Right forelimb (tissue), 1 donor: ENCODE measurements around the gene KMT2C.
"Not testable (repeated sequence)": the region's sequence is repeated elsewhere in the genome, so short reads cannot be mapped to it uniquely, and the experiment has no call there.

Source experiments
- DNase-seq: peaks from one replicate; pipeline ENCODE4 v3.0.0-alpha.2; 2018

Gene KMT2C

GRCh38 chr7:152441168-152441567 lies 5.4 kb upstream of the KMT2C start:
- DNase-seq, result not testable (repeated sequence)

- DNase-seq, result not testable (repeated sequence)
These were observed 2.2 kb upstream of the KMT2C start for GRCh38 chr7:152438017-152438416.

- DNase-seq, result not testable (repeated sequence)
These were observed 1.2 kb upstream of the KMT2C start for GRCh38 chr7:152436931-152437575.

GRCh38 chr7:152436111-152436930 lies 518 bp upstream of the KMT2C start:
- DNase-seq, result peak; percentile 98

- peak; percentile 65 for DNase-seq
These were observed 1.1 kb downstream of the KMT2C start for GRCh38 chr7:152434511-152435383.

- DNase-seq, result peak; percentile 57
These were observed 1.9 kb downstream of the KMT2C start for GRCh38 chr7:152433721-152434490.

- DNase-seq, result not testable (repeated sequence)
These were observed 3.1 kb downstream of the KMT2C start for GRCh38 chr7:152432735-152433134.

- DNase-seq, result no peak
These were observed 4.9 kb downstream of the KMT2C start for GRCh38 chr7:152430854-152431253.

GRCh38 chr7:152430118-152430517 lies 5.7 kb downstream of the KMT2C start:
- DNase-seq, result not testable (repeated sequence)

GRCh38 chr7:152424348-152425108 lies 11.3 kb downstream of the KMT2C start:
- DNase-seq, result no peak

GRCh38 chr7:152423991-152424347 lies 11.8 kb downstream of the KMT2C start:
- DNase-seq, result no peak

- not testable (repeated sequence) for DNase-seq
These were observed 12.6 kb downstream of the KMT2C start for GRCh38 chr7:152423171-152423570.

GRCh38 chr7:152420950-152421349 lies 14.9 kb downstream of the KMT2C start:
- not testable (repeated sequence) for DNase-seq

GRCh38 chr7:152419473-152420429 lies 16.1 kb downstream of the KMT2C start:
- no peak for DNase-seq

GRCh38 chr7:152414779-152415178 lies 21.0 kb downstream of the KMT2C start:
- DNase-seq, result no peak

- DNase-seq, result no peak
These were observed 24.4 kb downstream of the KMT2C start for GRCh38 chr7:152411389-152411788.

GRCh38 chr7:152406491-152406890 lies 29.3 kb downstream of the KMT2C start:
- no peak for DNase-seq

- DNase-seq, result not testable (repeated sequence)
These were observed 29.8 kb downstream of the KMT2C start for GRCh38 chr7:152406030-152406429.

GRCh38 chr7:152403726-152404125 lies 32.1 kb downstream of the KMT2C start:
- no peak for DNase-seq
